Stimulated activated CD8-positive, alpha-beta memory T cell treated with anti-CD3 and anti-CD28 coated beads, Interleukin-12 subunit alpha, Interleukin-12 subunit beta, amount 100 ng/mL, for 4 hours (primary cell): Measurements from ENCODE around the gene CUX1.
"Not testable (repeated sequence)": the region's sequence is repeated elsewhere in the genome, so short reads cannot be mapped to it uniquely, and the experiment has no call there.

ENCODE experiments used
- DNase-seq: peaks from one replicate; pipeline ENCODE4 v3.0.0-alpha.2; 2020; ENCODE audit warnings: low read depth

CUX1 gene

GRCh38 chr7:101869901-101870290, 52.5 kb downstream of the CUX1 start:
- no peak for DNase-seq

- no peak for DNase-seq
Observed at GRCh38 chr7:101870361-101871062, 53.1 kb downstream of the CUX1 start.

GRCh38 chr7:101871351-101871750, 53.9 kb downstream of the CUX1 start:
- DNase-seq: no peak

- DNase-seq: no peak
Observed at GRCh38 chr7:101874028-101874427, 56.6 kb downstream of the CUX1 start.

- DNase-seq: no peak
Observed at GRCh38 chr7:101875283-101875846, 57.9 kb downstream of the CUX1 start.

GRCh38 chr7:101877882-101878591, 60.6 kb downstream of the CUX1 start:
- DNase-seq: no peak

GRCh38 chr7:101878938-101879337, 61.5 kb downstream of the CUX1 start:
- no peak for DNase-seq

GRCh38 chr7:101879565-101879964, 62.1 kb downstream of the CUX1 start:
- DNase-seq: no peak

- no peak for DNase-seq
Observed at GRCh38 chr7:101880282-101881054, 63.0 kb downstream of the CUX1 start.

- DNase-seq: no peak
Observed at GRCh38 chr7:101882005-101882421, 64.6 kb downstream of the CUX1 start.

- DNase-seq: no peak
Observed at GRCh38 chr7:101882595-101883564, 65.5 kb downstream of the CUX1 start.

GRCh38 chr7:101884671-101885596, 67.5 kb downstream of the CUX1 start:
- no peak for DNase-seq

GRCh38 chr7:101885597-101885955, 68.2 kb downstream of the CUX1 start:
- no peak for DNase-seq

- DNase-seq: not testable (repeated sequence)
Observed at GRCh38 chr7:101887352-101887751, 69.9 kb downstream of the CUX1 start.

GRCh38 chr7:101888564-101888963, 71.1 kb downstream of the CUX1 start:
- DNase-seq: not testable (repeated sequence)

GRCh38 chr7:101890749-101891523, 73.5 kb downstream of the CUX1 start:
- no peak for DNase-seq

- no peak for DNase-seq
Observed at GRCh38 chr7:101891936-101892640, 74.7 kb downstream of the CUX1 start.

GRCh38 chr7:101893341-101894082, 76.1 kb downstream of the CUX1 start:
- no peak for DNase-seq
